Hematopoietic multipotent progenitor cell treated with erythropoietin and hydrocortisone succinate and interleukin-3 and kit ligand, for 4 days (in vitro differentiated cells): ENCODE data around the gene MMP21.
A peak's percentile ranks its signal among the peaks of the same experiment; 100 is the strongest.

ENCODE experiments used
- DNase-seq: peaks from one replicate; pipeline ENCODE4 v3.0.0-alpha.2; 2015

MMP21 gene

GRCh38 chr10:125761961-125762360 is 13.7 kb downstream of the MMP21 start:
- DNase-seq: no peak

DNA sequence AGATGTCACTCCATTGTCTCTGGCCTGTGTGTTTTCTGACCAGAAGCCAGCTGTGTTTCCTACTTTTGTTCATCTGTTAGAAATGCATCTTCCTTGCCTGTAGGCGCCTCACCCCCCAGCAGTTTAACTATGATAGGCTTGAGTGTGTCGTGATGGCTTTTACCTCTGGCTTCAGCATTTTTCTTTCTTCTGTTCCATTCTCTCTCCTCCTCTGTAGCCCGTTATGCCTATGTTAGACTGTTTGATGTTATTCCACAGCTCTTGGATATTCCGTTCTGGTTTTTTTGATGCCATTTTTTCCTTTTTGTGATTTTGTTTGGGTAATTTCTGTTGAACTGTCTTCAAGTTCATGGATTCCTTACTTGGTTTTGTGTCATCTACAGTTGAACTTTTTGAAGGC is 17.9 kb downstream of the MMP21 start:
- no peak for DNase-seq

GRCh38 chr10:125756853-125757487 is 18.7 kb downstream of the MMP21 start:
- DNase-seq: no peak

GRCh38 chr10:125756196-125756595 is 19.4 kb downstream of the MMP21 start:
- no peak for DNase-seq

GRCh38 chr10:125747417-125747816 is 28.2 kb downstream of the MMP21 start:
- no peak for DNase-seq

DNA sequence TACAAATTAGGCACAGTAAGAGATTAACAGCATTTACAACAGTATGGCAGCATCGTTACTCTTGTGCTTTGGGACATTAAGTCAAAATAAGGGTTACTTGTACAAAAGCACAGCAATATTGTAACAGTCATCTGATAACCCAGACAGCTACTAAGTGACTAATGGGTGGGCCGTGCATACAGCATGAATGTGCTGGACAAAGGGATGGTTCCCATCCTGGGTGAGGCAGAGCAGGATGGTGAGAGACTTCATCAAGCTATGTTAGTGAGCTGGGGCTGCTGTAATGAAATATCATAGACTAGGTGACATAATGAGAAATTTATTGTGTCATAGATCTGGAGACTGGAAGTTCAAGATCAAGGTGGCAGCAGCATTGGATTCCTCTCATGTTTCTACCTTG is 30.7 kb downstream of the MMP21 start:
- no peak for DNase-seq

DNA sequence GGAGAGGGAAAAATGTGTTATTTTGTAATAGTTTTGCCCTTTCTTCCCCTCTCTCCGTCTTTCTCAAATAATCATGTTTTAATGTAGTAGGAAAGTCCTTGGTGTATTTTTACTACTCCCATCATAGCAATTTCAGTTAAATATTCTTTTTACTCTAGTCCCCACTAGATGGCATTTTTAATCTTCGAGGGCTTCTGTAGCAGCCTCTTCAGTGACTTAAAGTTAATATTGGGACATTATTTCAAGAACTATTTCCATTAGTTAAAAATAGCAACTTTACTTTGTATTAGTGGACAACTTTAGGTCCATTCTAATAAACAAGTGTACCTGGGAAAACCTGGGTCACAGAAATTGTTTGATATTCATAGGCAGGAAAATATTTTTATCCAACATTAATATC is 33.2 kb downstream of the MMP21 start:
- DNase-seq: peak; percentile 52

DNA sequence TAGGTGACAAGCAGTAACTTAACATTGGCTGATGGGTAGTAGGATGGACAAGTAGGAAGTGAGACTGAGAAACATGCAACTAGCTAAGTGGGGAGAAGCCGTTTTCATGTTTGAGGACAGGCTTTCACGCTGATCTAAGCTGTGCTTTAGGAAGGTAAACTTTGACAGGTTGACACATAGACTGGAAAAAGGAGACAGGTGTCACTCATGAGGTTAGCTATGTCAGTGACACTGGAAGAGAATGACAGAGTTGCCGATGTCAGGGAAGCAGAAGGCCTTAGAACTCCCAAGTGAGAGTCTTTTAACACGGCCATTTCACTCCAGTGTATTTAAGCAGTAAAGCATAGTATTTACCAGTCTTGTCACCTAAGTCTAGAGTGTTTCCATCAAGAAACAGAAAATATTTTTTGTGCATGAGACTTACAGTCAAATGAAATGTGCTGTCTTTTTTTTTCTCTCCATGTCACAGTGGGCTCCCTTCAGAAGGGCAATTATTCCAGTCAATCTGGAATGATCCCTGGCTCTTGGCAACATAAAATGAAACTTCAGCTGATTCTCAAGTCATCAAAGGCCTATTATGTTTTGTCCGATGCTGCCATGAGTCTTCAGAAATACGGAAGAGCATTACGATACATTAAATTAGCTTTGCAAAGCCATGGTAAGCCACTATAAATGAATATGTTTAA is 35.5 kb downstream of the MMP21 start:
- DNase-seq: no peak

GRCh38 chr10:125738206-125738605 is 37.4 kb downstream of the MMP21 start:
- no peak for DNase-seq

DNA sequence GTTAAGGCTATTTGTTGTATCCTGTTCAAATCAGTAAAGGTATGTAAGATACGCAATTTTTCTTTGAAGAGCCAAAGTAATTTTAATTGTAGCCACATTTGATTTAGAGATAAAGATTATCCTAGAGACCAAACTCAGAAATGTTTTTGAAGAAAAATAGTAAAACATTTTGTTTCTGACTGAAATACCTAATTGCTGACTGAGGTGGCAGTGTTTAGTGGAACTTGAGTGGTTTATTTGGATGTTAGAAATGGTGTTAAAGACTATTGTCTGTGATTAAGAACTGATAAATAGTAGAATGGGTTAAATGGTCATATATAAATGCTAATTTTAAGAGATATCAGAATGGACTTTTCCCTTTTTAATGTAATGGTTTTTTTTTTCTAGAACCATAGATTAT is 40.8 kb downstream of the MMP21 start:
- peak; percentile 17 for DNase-seq

DNA sequence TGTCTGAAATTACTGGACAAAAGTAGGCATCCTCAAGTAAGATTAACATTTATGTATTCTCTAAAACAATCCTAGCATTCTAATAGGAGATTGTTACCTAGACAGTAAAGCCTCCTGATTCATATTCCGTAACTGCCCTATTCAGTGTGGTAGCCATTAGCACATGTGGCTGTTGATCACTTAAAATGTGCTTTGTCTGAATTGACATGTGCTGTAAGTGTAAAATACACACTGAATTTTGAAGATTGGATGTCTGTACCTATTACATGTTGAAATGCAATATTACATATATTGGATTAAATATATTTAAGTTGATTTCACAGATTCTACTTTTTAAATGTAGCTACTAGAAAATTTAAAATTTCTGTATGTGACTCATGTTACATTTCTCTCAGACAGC is 41.5 kb downstream of the MMP21 start:
- DNase-seq: no peak

- no peak for DNase-seq
These were observed 48.2 kb downstream of the MMP21 start for GRCh38 chr10:125727436-125727835.

- DNase-seq: no peak
These were observed 48.7 kb downstream of the MMP21 start for GRCh38 chr10:125726914-125727313.

- DNase-seq: no peak
These were observed 52.8 kb downstream of the MMP21 start for GRCh38 chr10:125722811-125723210.

DNA sequence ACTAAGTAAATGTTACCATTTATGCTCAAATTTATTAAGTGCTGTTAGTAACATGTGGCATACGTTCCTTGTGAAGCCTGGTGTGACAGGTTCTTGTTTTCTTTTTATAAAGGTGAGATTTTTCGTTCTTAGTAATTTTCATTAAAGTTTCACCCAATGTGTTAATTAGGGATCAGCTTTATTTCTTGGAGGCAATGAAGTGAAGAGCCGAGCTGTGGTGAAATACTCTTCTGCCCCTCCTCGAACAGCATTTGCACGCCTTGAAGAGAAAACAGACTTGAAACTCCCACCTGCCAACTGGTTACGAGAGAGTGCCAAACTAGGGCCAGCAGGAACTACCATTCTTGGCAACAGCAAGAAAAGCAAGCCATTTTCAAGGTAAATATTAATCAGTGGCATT is 54.6 kb downstream of the MMP21 start:
- DNase-seq: no peak

DNA sequence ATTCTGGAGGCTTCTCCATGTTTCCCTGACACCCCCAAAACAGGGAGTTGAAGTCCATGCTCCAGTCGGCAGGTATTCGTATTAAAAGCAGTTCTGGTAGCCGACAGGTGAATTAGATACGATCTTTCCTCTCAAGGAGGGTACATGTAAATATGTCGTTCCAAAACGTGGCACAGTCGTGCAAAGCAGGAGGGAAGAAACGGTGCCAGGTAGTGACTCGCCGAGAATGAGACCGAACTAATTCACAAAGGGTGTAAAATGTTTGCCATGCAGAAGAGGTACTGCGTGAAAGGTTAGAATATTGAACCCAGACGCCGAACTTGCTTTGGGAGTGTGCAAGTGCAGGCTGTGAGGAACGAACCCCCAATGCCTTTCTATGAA is 55.6 kb downstream of the MMP21 start:
- DNase-seq: peak; percentile 29

GRCh38 chr10:125719173-125720001 is 56.2 kb downstream of the MMP21 start, which contains the start of gene EDRF1:
Gene EDRF1, plus strand, starts transcription at chr10:125719709. Its CDS starts 99 bp downstream, at chr10:125719808.
- DNase-seq: peak; percentile 100
